Measurements from ENCODE around the gene SEC24A. TPM values are rescaled to one million over a fixed set of nuclear protein-coding genes. Genes with fewer than 3 reads are reported as not detected.
"Not testable (repeated sequence)": the region's sequence is repeated elsewhere in the genome, so short reads cannot be mapped to it uniquely, and the experiment has no call there.

Gene SEC24A
- polyA plus RNA-seq, 1 of the 3 experiments (the other 2 are of a cell fraction): 7.4 TPM

DNA sequence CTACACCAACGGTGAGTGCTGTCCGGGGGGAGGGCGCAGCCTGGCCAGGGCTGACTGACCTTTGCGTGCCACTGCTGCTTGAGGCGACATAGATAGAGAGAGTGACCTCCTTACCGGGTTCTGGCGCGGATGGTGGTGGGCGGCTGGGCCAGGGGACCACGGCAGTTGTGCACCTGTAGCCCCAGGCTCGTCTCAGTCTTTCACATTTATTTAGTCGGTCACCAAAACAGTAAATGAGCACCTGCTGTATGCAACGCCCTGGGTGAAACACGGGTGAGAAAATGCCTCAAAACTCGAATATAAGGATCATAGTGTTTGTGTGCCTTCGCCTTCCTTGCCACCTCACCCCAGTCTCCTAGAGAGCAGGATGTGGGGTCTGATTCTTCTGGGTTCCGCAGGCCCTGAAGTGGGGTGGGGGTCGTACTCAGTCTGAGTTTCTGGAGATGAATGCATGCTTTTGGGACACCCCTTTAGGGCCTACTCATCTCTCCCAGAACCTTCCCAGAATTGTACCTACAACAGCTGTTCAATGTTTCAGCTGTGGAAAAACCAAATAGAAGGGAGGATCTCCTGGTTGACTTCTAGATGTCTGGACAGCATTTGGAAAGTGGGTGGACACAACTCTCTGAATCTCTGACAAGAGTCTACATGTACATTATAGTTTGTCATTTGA is 714 bp downstream of the SEC24A start:
- Histone ChIP-seq H3K4me3 (ENCODE audit: low read depth in 2 of 2, low read length in 1 of 2) (peak overlapping the region; percentile 75 to 99), H3K9me2 (no peaks in the 10 kb centered on the region), H3K4me2 (peak overlapping the region; percentile 94), H2AFZ (ENCODE audit: low read depth) (peak overlapping the region; percentile 61; the same call in 1 of the 2 replicates), H3K27me3 (ENCODE audit: insufficient read depth) (no peaks in the 10 kb centered on the region), H3K9me3 (no peaks in the 10 kb centered on the region), H3K9ac (peak overlapping the region; percentile 86), H3F3A (replicated peaks; ENCODE audit: insufficient read depth) (peaks cover 8% of the 10 kb centered on the region), H4K20me1 (ENCODE audit: insufficient read depth) (peaks cover 23% of the 10 kb centered on the region), H3K36me3 (replicated peaks in 1 of 2; ENCODE audit: control insufficient read depth in 1 of 2, insufficient read depth in 2 of 2, low read length in 1 of 2) (peaks cover 0 to 4% of the 10 kb centered on the region in 2 experiments), H3K27ac (ENCODE audit: low read depth in 2 of 2, low read length in 1 of 2) (peak overlapping the region; percentile 83 to 95), H3K4me1 (ENCODE audit: control insufficient read depth in 1 of 2, insufficient read depth in 2 of 2, low read depth in 1 of 2, low read length in 1 of 2) (peaks cover 0 to 6% of the 10 kb centered on the region in 2 experiments; a peak in 2 of 4 replicates), H3K79me2 (ENCODE audit: insufficient read depth) (peaks cover 57% of the 10 kb centered on the region)
- WGBS (ENCODE audit: low lambda C conversion rate): 2% methylated on average over 9 of the region's 18 CpGs
- POLR2A ChIA-PET: interaction anchor here (0.7 kb wide), 1 partner anchor 15 kb away, joined by 3 read pairs; no protein-coding TSS in a partner anchor
- peak; percentile 39 for DNase-seq
- CTCF ChIA-PET: interaction anchor here (0.6 to 0.9 kb wide), 2 partner anchors 72 to 345 kb away, joined by 3 read pairs; no protein-coding TSS in a partner anchor
- no peak for TF ChIP-seq NFIC (IDR thresholded peaks at IDR 0.05; ENCODE audit: borderline replicate concordance)
- TF ChIP-seq USF1 (IDR thresholded peaks at IDR 0.05; ENCODE audit: borderline replicate concordance, low read depth): no peak
- no peak for TF ChIP-seq MXI1 (IDR thresholded peaks at IDR 0.05; ENCODE audit: low read depth, low read length)
- TF ChIP-seq FOSL2 (IDR thresholded peaks at IDR 0.05; ENCODE audit: borderline replicate concordance, low read depth): no peak
- no peak for TF ChIP-seq JUND (IDR thresholded peaks at IDR 0.05)
- no peak for TF ChIP-seq ZBTB33 (IDR thresholded peaks at IDR 0.05; ENCODE audit: borderline replicate concordance, low read depth)
- TF ChIP-seq NRF1 (IDR thresholded peaks at IDR 0.05; ENCODE audit: low read depth, low read length): no peak
- TF ChIP-seq GABPA (IDR thresholded peaks at IDR 0.05; ENCODE audit: low read depth): no peak

GRCh38 chr5:134650660-134651059 is 2.1 kb downstream of the SEC24A start:
- H3K4me2 ChIP-seq: peak overlapping the region; percentile 94
- H3K9me2 ChIP-seq; H3K36me3 ChIP-seq (replicated peaks in 1 of 2; ENCODE audit: control insufficient read depth in 1 of 2, insufficient read depth in 2 of 2, low read length in 1 of 2); H3K4me1 ChIP-seq (ENCODE audit: control insufficient read depth in 1 of 2, insufficient read depth in 2 of 2, low read depth in 1 of 2, low read length in 1 of 2); H3K27ac ChIP-seq (ENCODE audit: low read depth in 2 of 2, low read length in 1 of 2); DNase-seq; CTCF ChIA-PET; H2AFZ ChIP-seq (ENCODE audit: low read depth); H3K27me3 ChIP-seq (ENCODE audit: insufficient read depth); POLR2A ChIA-PET; H3K9me3 ChIP-seq: not testable (repeated sequence)
- H3F3A ChIP-seq (replicated peaks; ENCODE audit: insufficient read depth): peaks cover 15% of the 10 kb centered on the region
- peaks cover 70% of the 10 kb centered on the region for H3K79me2 ChIP-seq (ENCODE audit: insufficient read depth)
- 89% methylated on average over 6 of the region's 6 CpGs for WGBS (ENCODE audit: low lambda C conversion rate)
- H3K4me3 ChIP-seq (ENCODE audit: low read depth in 2 of 2, low read length in 1 of 2): peak overlapping the region in 1 of 2 experiments; percentile 99; a peak in 2 of 4 replicates
- H4K20me1 ChIP-seq (ENCODE audit: insufficient read depth): peaks cover 30% of the 10 kb centered on the region
- peak overlapping the region; percentile 86; the same call in 1 of the 2 replicates for H3K9ac ChIP-seq
